DND-41 (cell line): Measurements from ENCODE around the gene RYR2.

Source experiments
- ATAC-seq: fragments of 200-7000 bp; cut with Tn5 transposase; 3 replicates; pipeline ENCODE4 v1.9.1; 2021; ENCODE audit warnings: low read depth; ENCODE audit not compliant: insufficient read depth
- DNase-seq: peaks from one replicate; pipeline ENCODE4 v3.0.0-alpha.2; 2020
- H2AFZ ChIP-seq: 2 replicates; pipeline ENCODE4 v1.6.0; 2012; ENCODE audit warnings: low read depth, low read length
- H3K27ac ChIP-seq: 2 replicates; pipeline ENCODE4 v1.5.1; 2012; ENCODE audit warnings: low read length, inconsistent platforms
- H3K27me3 ChIP-seq: fragments of 200-600 bp; sonication (generic); 2 replicates; pipeline ENCODE4 v1.6.0; 2012; ENCODE audit warnings: low read length, mild to moderate bottlenecking, inconsistent platforms; ENCODE audit not compliant: insufficient read depth, poor library complexity
- H3K36me3 ChIP-seq: 2 replicates; pipeline ENCODE4 v1.5.1; 2012; ENCODE audit warnings: low read length, inconsistent platforms; ENCODE audit not compliant: insufficient read depth
- H3K4me1 ChIP-seq: 2 replicates; pipeline ENCODE4 v1.5.1; 2012; ENCODE audit warnings: mild to moderate bottlenecking, low read length; ENCODE audit not compliant: insufficient read depth
- H3K4me2 ChIP-seq: 2 replicates; pipeline ENCODE4 v1.6.0; 2012; ENCODE audit warnings: mild to moderate bottlenecking, moderate library complexity, low read length, inconsistent platforms; ENCODE audit not compliant: insufficient read depth
- H3K4me3 ChIP-seq, 2 experiments: fragments of 200-600 bp in 1 of 2; shearing (Covaris generic) in 1 of 2; 2 replicates each; pipeline ENCODE4 v1.5.1; 2012 to 2016; ENCODE audit warnings: inconsistent platforms in 2 of 2, low read length in 2 of 2, mild to moderate bottlenecking in 2 of 2, low read depth in 1 of 2, moderate library complexity in 1 of 2
- H3K79me2 ChIP-seq: 2 replicates; pipeline ENCODE4 v1.6.0; 2012; ENCODE audit warnings: low read length, inconsistent platforms; ENCODE audit not compliant: insufficient read depth
- H3K9ac ChIP-seq: 2 replicates; pipeline ENCODE4 v1.6.0; 2012; ENCODE audit warnings: low read depth, mild to moderate bottlenecking, inconsistent platforms, low read length, moderate library complexity
- H3K9me3 ChIP-seq: 2 replicates; pipeline ENCODE4 v1.5.1; 2012; ENCODE audit warnings: low read length, moderate library complexity, mild to moderate bottlenecking, inconsistent platforms; ENCODE audit not compliant: insufficient read depth, severe bottlenecking
- H4K20me1 ChIP-seq: 2 replicates; pipeline ENCODE4 v1.6.0; 2012; ENCODE audit warnings: low read length; ENCODE audit not compliant: insufficient read depth
- CTCF ChIP-seq: IDR thresholded peaks from 2 replicates; pipeline ENCODE4 v1.5.1; 2012; ENCODE audit warnings: borderline replicate concordance, low read length, moderate library complexity, mild to moderate bottlenecking; ENCODE audit not compliant: poor library complexity, severe bottlenecking; ENCODE audit errors: extremely low read depth
- EZH2 ChIP-seq: IDR thresholded peaks from 3 replicates; pipeline ENCODE4 v1.6.1; 2012; ENCODE audit warnings: borderline replicate concordance, low read depth, mild to moderate bottlenecking, moderate library complexity, low read length, inconsistent platforms; ENCODE audit not compliant: severe bottlenecking

Gene RYR2

GRCh38 chr1:237861944-237862343, 820.0 kb downstream of the RYR2 start:
- no peak for ATAC-seq
- peaks cover 7% of the 10 kb centered on the region; the same call in 1 of the 2 replicates for H3K4me1 ChIP-seq
- H4K20me1 ChIP-seq: no peaks in the 10 kb centered on the region
- H3K9ac ChIP-seq: no peak overlapping the region
- H3K27ac ChIP-seq: no peak overlapping the region
- TF ChIP-seq CTCF: no peak
- no peak for TF ChIP-seq EZH2
- no peaks in the 10 kb centered on the region for H3K79me2 ChIP-seq
- no peak overlapping the region for H3K4me3 ChIP-seq
- no peaks in the 10 kb centered on the region for H3K9me3 ChIP-seq
- H2AFZ ChIP-seq: no peak overlapping the region
- H3K4me2 ChIP-seq: no peak overlapping the region
- H3K36me3 ChIP-seq: no peaks in the 10 kb centered on the region
- H3K27me3 ChIP-seq: no peaks in the 10 kb centered on the region
- no peak for DNase-seq

- no peak overlapping the region for H2AFZ ChIP-seq
- H3K79me2 ChIP-seq: no peaks in the 10 kb centered on the region
- TF ChIP-seq CTCF (no peak), EZH2 (no peak)
Measured at GRCh38 chr1:237863234-237863633, 821.2 kb downstream of the RYR2 start.

GRCh38 chr1:237864338-237865244, 822.6 kb downstream of the RYR2 start:
- H3K27me3 ChIP-seq: no peaks in the 10 kb centered on the region
- H3K79me2 ChIP-seq: no peaks in the 10 kb centered on the region
- 0 out of 3 replicates have a peak, but pooled peaks have one; percentile 19 for ATAC-seq
- no peak overlapping the region for H3K4me2 ChIP-seq
- no peak overlapping the region for H2AFZ ChIP-seq
- H3K36me3 ChIP-seq: no peaks in the 10 kb centered on the region
- TF ChIP-seq CTCF (peak; percentile 59), EZH2 (no peak)
- no peak overlapping the region for H3K4me3 ChIP-seq
- H3K27ac ChIP-seq: no peak overlapping the region
- no peak for DNase-seq
- no peaks in the 10 kb centered on the region for H4K20me1 ChIP-seq
- H3K9ac ChIP-seq: no peak overlapping the region
- H3K9me3 ChIP-seq: no peaks in the 10 kb centered on the region
- peaks cover 7% of the 10 kb centered on the region; the same call in 1 of the 2 replicates for H3K4me1 ChIP-seq

More at GRCh38 chr1:237863234-237863633, 821.2 kb downstream of the RYR2 start:
- Histone ChIP-seq H4K20me1 (no peaks in the 10 kb centered on the region), H3K36me3 (no peaks in the 10 kb centered on the region), H3K4me2 (no peak overlapping the region), H3K27me3 (no peaks in the 10 kb centered on the region), H3K4me3 (no peak overlapping the region), H3K9me3 (no peaks in the 10 kb centered on the region), H3K4me1 (peaks cover 7% of the 10 kb centered on the region; the same call in 1 of the 2 replicates), H3K9ac (no peak overlapping the region), H3K27ac (no peak overlapping the region)
- ATAC-seq (peak; percentile 35; the same call in 2 of the 3 replicates), DNase-seq (no peak)
